HL-60/S4 treated with retinoic acid at 250 ng/mL for 4 days and 3 days (cell line): ENCODE measurements around the gene TNS1.
"Not testable (repeated sequence)": the region's sequence is repeated elsewhere in the genome, so short reads cannot be mapped to it uniquely, and the experiment has no call there.

ENCODE experiments used
- in situ Hi-C: fragments of 300-500 bp; cut with MboI; formaldehyde crosslinking; loops from 2 replicates; pipeline ENCODE4 v1.7.0; 2022; ENCODE audit warnings: low sequenced_read_pairs

TNS1 gene

DNA sequence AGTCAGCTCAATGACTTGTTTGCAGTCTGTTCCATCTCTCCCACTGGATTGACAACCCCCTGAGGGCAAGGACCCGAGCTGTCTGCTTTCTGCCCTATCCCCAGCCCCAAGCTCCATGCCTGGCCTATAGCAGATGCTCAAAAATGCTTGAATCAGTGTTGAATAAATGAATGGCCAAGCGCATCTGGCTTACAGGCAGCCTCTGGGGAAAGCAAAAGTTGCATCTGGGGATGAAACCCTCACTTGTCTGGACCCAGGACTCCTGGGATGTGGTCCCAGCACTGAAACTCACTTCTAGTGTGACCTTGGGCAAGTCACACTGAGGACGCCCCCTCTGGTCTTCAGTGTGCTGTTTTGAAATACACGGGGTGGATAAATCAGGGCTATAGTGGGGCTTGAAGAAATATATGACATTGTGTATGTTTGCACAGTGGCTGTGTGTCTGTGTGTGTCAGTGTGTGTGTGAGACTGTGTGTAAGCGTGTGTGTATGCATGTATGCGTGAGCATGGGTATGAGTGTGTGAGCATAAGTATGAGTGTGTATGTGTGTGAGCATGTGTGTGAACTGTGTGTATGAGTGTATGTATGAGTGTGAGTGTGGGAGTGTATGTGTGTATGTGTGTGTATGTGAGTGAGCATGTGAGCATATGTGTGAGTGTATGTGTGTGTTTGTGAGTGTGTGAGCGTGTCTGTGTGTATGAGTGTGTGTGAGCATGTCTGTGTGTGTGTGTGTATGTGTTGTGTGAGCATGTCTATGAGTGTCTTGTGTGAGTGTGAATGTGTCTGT lies 27.8 kb upstream of the TNS1 start:
- in situ Hi-C loops: no loop called here

DNA sequence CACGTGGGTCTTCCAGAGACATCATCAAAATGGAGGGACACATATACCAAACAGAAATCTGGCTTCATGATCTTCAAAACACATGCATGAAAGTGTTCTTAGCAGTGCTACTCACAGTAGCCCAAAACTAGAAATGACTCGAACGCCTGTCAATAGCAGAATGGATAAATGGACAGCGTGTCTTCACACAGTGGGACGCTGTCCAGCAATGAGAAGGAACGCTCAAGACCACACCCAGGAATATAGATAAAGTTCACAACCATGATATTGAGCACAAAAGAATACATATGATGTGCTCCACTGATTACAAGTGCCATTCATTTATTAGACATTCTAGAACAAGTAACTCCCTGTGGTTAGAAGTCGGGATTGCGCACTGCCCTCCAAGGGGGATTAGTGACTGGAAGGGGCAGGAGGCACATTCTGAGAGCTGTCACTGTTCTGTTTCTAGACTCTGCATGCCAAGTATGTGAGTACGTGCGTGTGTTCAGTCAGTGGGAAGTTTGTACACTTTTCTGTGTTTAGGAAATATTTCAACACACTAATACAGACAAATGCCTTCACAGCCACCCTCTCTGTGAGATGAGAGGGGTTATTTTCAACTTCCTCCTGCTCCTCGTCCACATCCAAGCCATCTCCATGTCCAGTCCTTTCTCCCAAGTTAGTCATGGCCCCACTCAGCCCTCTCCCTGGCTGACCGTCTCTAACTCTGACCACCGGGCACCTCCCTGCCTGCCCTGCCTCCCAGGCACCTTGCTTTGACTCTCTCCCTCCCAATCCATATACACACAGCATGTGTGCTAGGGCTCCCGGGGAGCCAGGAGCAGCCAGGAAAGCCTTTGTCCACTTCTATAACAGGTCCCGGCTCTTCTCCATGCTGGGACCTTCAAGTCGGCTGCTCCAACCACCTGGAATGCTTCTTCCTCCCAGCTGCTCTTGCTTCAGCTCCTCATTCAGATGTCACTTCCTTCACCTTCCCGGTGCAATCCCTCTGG lies 26.9 kb upstream of the TNS1 start:
- in situ Hi-C loops: no loop called here

DNA sequence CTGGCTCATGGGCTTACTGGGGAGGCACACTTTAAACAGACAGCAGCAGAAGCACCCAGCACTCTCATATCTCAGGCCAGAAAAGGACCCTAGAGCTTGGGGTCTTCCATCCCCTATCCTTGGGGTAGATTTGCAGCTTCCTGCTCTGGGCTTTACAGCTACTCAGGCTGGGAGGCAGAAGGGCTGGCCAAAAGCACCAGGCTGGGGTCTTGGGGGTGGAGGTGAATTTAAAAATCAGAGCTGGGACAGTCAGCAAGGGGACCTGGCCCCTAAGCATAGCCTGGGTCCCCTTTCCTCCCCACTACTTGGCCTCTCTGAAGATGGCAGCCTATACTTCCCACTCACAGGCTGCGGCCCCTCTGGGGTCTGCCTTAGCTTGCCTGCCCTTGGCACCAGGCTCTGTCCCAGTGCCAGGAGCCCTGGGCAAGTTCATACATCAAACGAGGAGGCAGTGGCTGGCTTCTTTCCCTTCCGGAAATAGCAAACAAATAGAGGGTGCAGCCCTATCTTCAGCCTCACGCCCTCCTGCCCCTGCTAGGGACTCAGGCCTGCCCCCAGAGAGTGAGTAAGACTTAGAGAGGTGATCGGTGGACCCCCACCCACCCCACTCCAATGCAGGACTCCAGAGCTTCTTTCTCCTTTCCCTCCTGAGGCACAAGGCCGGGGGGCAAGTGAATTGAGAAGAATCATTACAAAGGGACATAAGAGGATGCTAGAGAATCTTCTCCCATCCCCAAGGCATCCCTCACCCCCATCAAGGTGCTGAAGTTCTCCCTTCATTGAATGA lies 26.0 kb upstream of the TNS1 start:
- in situ Hi-C loops: no loop called here

DNA sequence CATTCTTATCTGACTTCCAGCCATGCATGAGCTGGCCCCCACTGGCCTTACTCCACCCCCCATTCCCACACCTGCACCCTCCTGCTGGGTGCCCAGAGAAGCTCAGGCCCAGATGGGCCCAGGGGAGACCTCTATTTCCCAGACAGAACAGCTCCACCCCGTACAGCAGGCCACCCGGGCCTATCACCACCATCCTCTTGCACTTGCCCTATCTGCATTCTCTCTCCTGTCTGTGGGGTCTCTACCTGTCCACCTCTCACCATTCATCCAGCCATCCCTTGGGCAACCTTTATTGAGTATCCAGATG lies 25.3 kb upstream of the TNS1 start:
- in situ Hi-C loops: no loop called here

DNA sequence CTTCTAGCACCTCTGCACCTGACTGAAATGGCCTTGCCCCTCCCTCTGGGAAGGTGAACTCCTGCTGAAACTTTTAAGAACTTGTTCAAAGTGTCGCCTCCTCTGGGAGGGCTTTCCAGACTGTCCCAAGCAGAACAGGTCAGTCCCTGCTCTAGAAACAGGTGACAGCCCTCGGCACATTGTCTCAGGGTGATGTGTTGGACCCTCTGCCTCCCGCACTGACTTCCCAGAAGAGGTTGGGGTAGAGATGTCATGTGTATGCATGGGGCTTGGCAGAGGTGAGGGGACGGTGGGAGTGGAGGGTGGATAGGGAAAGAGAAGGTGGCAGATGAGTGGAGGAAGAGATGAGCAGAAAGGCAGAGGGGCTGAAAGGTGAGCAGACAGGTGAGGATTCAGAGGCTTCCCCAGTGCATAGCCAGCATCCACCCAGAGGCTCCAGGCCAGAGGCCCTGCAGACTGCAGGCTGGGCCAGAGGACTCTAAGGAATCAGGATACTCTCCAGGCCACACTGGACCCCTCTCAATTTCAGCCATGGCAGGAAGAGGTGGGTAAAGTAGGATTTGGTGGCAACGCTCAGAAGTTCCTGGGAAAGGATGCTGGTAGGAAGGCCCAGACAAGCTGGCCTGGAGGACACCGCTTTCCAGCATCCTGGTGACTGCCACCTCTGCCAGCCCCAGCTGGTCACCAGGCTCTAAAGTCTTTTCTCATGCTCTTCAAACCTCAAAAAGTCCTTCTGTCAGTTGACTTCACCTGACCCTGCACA lies 24.8 kb upstream of the TNS1 start:
- in situ Hi-C loops: no loop called here

DNA sequence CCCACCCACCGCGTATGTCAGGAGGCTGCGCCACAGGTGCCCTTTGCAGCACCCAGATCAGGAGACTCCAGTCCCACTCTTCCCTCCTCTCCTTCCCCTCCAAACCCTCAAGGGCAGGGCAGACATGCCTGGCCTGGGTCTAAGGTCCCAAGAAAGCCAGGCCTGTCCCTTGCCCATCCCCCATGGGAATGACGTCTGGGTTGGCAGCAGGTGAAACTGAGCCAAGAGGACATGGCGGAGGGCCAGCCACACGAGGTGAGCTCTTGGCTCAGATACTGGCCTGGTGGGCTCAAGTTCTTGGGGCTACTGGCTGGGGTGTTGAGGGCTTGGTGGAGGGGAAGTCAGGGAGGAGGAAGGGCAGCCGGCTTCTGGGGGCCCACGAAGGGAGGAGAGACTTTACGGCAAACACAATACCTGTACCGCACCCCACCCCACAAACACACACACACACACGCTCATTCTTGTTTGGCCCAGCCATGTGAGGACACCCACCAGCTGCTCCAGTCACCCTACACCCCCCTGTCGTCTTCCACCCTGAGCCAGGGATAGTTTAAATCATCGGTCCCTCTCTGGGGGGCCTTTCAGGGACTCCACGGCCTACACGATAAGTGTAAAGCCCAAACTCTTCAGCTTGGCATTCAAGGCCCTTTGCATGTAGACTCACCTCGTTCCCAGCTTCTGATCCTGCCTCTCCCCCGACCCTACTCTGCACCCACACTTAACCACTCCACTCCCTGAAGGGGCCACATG lies 24.1 kb upstream of the TNS1 start:
- in situ Hi-C loops: no loop called here

DNA sequence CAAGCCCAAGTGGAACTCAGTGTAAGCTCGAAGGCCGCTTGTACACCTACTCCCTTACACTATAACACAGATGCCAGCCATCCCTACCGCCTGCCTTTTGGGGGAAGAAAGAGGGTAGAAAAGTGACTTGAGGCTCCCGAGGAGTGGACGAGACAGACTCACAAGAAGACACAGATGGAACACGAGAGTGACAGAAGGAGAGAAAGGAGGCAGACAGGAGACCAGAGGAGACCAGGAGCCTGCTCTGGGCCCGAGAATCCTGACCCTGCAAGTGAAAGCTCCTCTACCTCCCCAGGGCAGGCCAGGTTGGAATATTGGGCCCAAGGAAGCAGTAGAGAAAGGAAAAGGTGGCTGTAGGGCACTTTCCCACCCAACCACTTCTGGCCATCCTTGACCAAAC lies 23.4 kb upstream of the TNS1 start:
- in situ Hi-C loops: no loop called here

DNA sequence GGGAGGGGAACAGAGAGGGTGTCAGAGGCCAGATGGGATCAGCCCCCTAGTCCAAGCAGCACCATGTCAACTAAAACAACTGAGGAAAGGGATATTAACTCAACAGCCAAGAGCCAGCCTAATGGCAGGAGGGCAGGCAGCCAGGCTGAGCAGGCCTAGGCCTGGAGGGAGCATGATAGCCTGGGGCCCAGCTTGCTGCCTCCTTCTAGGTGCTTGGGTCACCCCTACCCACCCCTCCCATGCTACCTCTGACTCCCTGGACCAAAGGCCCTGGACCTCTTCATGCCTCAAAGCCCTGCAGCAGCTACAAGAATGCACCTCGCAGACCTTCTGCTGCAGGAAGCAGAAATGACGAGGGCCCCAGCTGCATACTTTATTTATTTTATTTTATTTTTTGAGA lies 22.1 kb upstream of the TNS1 start:
- in situ Hi-C loops: no loop called here

DNA sequence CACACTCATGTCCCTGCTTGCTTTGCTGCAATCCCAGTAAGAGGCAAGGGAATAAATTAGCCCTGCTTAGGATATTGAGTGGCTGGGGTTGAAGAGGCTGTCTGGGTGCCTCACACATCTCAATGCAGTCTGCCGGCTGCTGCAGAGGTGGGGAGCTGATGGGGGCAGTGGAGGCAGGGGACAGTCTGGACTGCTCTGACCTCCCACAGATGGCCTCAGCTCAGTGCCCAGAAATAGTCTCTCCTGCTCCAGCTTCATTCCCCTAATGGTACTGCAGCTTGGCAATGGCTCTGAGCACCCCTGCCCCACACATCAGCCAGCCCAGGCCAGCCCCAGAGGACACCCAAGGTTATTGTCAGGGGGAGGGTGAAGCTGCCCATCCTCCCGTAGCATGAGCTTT lies 21.5 kb upstream of the TNS1 start:
- in situ Hi-C loops: no loop called here

DNA sequence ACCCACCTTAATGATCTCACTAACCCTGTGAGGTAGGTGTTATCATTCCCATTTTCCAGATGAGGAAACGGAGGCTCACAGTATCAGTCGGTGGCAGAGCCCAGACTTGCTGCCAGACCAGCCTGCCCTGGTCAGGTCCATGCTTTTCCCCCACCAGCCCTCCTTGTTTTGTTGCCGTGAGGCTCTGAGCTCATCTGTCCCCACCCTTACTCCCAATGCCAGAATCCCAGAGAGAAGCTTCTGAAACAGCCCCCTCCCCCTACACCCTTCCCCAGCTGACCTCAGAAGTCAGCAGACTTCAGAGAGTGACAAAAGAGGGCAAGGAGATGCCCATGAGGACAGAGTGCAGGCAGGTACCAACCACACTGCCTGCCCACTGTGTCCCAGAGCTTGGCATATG lies 20.8 kb upstream of the TNS1 start:
- in situ Hi-C loops: no loop called here

DNA sequence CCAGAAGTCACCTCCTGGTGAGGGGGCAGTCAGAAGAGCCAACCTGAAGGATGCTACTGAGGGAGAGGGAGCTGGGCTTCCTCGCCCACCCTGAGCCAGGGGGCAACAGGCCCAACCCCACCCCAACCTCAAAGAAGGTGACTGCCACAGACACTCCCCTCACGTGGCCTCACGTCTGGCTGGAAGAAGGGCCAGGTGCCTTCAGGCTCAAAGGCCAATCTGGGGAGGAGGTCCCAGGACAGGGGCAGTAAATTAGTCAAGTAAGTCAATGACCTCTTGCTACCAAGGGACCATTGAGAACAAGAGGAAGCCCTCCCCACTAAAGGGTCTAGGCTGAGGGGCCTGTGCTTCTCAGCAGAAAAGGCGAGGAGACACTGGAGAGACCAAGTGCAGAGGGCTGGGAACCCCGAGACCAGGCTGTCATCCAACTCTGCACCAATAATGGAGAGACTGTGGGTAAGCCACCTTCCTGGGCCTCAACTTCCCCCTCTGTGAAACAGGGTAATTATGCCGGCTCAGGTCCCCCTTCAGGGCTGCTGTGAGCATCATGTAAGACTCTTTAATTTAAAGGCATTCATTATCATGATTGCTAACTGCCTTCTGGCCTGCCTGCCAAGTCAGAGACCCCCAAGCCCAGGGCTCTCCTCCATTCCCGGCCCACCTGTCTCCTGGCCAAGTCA lies 20.2 kb upstream of the TNS1 start:
- in situ Hi-C loops: no loop called here

DNA sequence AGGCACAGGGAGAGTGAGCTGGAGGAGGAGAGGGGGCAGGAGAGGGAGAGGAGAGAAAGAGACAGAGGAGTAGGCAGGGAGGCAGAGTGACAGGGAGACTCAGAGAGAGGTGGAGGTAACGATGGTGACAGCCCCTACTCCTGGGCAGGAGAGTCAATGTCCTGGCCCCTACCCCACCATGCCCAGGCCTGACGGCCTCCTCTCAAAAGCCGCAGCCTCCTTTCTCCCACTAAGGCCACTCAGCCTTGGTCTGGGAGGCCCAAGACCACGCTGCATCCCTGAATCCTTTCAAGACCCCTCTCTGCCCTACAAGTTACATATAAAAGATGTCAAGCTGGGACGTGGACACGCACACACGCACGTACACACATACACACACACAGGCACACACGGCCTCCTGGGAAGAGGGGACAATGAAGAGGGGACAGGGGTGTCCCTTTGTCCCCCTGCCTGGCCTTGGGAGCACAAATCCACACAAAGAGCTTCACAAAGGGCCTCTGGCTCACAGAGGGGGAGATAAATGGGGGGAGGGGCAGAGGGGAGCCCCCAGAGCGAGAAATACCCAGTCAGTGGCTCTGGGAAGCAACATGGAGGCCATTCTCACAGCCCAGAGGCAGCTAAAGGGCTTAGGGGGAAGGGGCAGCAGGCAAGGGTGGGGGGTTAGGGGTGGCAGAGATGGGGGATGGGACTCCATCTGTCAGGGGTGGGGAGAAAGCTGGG lies 19.5 kb upstream of the TNS1 start:
- in situ Hi-C loops: no loop called here

DNA sequence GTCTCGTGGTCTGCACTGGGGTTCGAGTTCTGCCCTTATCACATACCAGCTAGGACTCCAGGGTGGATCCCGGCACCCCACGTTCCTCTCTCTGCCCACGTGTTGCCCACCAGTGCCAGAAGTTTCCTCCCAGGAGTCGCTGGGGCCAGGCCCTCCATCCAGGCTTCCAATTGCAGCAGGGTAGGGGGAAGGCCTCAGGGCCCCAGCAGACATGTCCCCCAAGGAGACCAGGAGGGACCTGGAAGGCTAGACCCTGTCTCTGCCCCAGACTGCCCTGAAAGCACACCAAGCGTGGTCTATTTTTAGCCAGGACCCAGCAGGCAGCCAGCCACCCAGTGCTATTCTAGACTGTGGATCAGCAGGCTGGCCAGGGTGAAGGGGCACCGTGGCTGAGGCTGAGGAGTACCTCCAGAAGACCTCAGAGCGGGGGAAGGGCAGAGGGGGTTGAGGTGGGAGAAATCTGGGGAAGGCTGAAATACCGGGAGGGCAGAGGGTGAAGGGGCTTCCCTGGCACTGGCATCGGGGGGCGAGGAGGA lies 18.8 kb upstream of the TNS1 start:
- in situ Hi-C loops: no loop called here

DNA sequence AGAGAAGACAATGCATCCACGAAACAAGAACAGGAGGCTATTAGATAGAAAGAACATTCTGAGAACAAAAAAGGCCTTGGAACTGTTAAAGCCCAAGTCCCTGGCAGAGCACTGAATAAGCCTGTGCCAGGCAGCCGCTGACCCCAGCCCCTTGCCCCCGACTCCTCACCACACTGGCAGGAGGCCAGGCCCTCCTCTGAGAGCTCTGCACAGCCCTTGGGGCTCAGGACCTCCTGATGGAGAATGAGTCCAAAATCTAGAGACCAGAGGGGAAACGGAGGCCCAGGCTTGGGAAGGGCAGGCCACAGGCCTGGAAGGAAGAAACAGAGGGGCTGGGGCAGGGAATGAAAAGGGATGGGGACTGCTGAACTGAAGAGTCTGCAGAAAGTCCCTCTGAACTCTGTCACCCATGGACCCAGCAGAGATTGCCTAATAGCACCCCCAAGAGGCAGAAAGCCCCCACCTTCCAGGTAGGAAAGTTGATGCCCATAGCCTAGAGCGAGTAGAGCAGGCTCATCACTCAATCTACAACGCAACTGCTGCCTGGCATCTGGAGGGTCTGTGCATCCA lies 18.3 kb upstream of the TNS1 start:
- in situ Hi-C loops: no loop called here

DNA sequence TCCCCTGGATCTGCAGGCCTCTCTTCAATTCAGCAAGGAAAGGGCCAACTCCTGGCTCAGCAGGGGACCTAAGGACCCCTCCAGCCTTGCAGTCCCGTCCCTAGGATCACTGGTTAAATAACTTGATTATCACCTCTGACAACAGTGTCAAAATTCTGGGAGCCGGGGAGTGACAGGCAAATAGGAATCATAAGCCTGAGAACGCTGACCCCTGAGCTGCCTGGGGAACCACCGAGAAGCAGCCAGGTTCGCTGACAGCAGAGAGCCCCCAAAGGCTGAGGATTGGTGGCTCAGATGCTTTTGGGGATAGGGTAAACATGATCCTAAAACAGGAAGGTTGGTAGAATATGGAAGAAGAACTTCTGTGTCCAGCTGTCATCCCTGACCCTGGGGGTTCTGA lies 17.5 kb upstream of the TNS1 start:
- in situ Hi-C loops: no loop called here

DNA sequence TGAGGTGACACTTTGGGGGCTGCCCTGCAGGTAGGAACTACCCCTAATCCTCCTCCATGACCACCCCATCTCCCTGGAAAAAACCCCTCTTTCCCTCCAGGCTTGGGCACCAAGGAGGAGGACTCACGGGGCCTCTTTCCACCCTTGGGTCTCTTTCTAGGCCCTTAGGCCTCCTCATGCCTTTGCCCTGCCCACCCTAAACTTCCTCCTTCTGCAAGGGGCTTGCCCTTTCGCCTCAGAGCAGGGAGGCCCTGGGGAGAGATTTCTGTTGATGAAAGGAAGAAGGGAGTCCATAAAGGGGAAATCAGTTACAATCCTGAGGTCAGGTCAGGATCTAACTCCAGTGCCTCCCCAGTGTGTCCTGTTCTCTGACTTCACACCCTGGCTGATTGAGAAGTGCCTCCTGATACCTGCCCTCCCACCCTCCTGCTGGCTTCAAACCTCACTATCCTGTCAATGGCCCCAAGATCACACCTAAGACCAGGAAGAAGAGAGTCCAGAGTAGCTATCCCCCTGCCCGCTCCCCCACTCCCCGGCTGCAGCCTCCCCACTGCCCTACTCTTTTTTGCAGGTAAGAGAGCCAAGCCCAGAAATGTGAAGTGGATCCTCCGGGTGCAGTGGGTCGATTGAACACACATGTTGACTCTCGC lies 16.7 kb upstream of the TNS1 start:
- in situ Hi-C loops: no loop called here

DNA sequence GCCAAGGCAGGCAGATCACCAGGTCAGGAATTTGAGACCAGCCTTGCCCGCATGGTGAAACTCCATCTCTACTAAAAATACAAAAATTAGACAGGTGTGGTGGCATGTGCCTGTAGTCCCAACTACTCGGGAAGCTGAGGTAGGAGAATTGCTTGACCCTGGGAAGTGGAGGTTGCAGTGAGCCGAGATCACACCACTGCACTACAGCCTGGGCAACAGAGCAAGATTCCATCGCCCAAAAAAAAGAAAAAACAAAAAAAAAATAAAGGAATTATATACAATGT lies 16.0 kb upstream of the TNS1 start:
- in situ Hi-C loops: not testable (repeated sequence)
